Measurements from ENCODE around the gene H1-8.
A peak's percentile ranks its signal among the peaks of the same experiment; 100 is the strongest.

The H1-8 gene

GRCh38 chr3:129534428-129535027 is 8.4 kb upstream of the H1-8 start:
- H2AK5ac ChIP-seq (ENCODE audit: low read length) = peak overlapping the region; percentile 57
- peak overlapping the region; percentile 74 for H4K91ac ChIP-seq (ENCODE audit: low read depth, low read length)
- peak in 1 of 2 donors; percentile 13 for DNase-seq
- no peak overlapping the region for H3K9ac ChIP-seq (ENCODE audit: low read length)
- H3K27me3 ChIP-seq (ENCODE audit: insufficient read depth, low read length) = no peaks in the 10 kb centered on the region
- H3K18ac ChIP-seq (ENCODE audit: low read length) = peak overlapping the region; percentile 55
- no peak overlapping the region for H3K27ac ChIP-seq (ENCODE audit: low read depth, low read length)
- peak overlapping the region; percentile 34 for H3K14ac ChIP-seq (ENCODE audit: low read length)
- WGBS (ENCODE audit: extremely low coverage, insufficient coverage, insufficient read length) = no CpG with 5 or more reads among the region's 4 CpGs
- H3K4me1 ChIP-seq (ENCODE audit: control insufficient read depth in 1 of 2, insufficient read depth in 2 of 2, low read length in 2 of 2) = peaks cover 20 to 28% of the 10 kb centered on the region in 2 experiments
- H3K4me3 ChIP-seq (ENCODE audit: low read depth, low read length) = no peak overlapping the region
- H3K23ac ChIP-seq (ENCODE audit: low read length) = no peak overlapping the region
- H2BK5ac ChIP-seq (ENCODE audit: low read depth, low read length, poor library complexity) = peak overlapping the region; percentile 67
- H3K4ac ChIP-seq (ENCODE audit: low read depth, low read length) = no peak overlapping the region
- peaks cover 17% of the 10 kb centered on the region for H3K79me1 ChIP-seq (ENCODE audit: low read length)
- peak overlapping the region; percentile 33 for H2BK12ac ChIP-seq (ENCODE audit: low read length)
- H2AFZ ChIP-seq (ENCODE audit: insufficient read depth, low read length, poor library complexity) = no peak overlapping the region
- H4K12ac ChIP-seq (ENCODE audit: low read depth, low read length) = peak overlapping the region; percentile 25
- H3K9me3 ChIP-seq (ENCODE audit: insufficient read depth, low read depth, low read length) = peaks cover 3% of the 10 kb centered on the region
- H3K79me2 ChIP-seq (ENCODE audit: control insufficient read depth, insufficient read depth, low read length, poor library complexity) = no peaks in the 10 kb centered on the region
- no peak overlapping the region for H3K4me2 ChIP-seq (ENCODE audit: low read length)
- H3K36me3 ChIP-seq (ENCODE audit: control insufficient read depth in 1 of 2, insufficient read depth in 2 of 2, low read length in 2 of 2) = no peaks in the 10 kb centered on the region
- peak overlapping the region; percentile 36 for H4K8ac ChIP-seq (ENCODE audit: low read depth, low read length)
- peak overlapping the region; percentile 76 for H2BK120ac ChIP-seq (ENCODE audit: insufficient read depth, low read length, poor library complexity)

- Histone ChIP-seq H3K79me1 (ENCODE audit: low read length) (peaks cover 19% of the 10 kb centered on the region), H3K4me2 (ENCODE audit: low read length) (no peak overlapping the region), H4K12ac (ENCODE audit: low read depth, low read length) (no peak overlapping the region), H3K27ac (ENCODE audit: low read depth, low read length) (no peak overlapping the region), H4K91ac (ENCODE audit: low read depth, low read length) (peak overlapping the region; percentile 74), H3K18ac (ENCODE audit: low read length) (no peak overlapping the region), H2BK5ac (ENCODE audit: low read depth, low read length, poor library complexity) (peak overlapping the region; percentile 37), H3K4me3 (ENCODE audit: low read depth, low read length) (no peak overlapping the region), H2BK12ac (ENCODE audit: low read length) (peak overlapping the region; percentile 13), H3K27me3 (ENCODE audit: insufficient read depth, low read length) (no peaks in the 10 kb centered on the region), H3K4me1 (ENCODE audit: control insufficient read depth in 1 of 2, insufficient read depth in 2 of 2, low read length in 2 of 2) (peaks cover 16 to 25% of the 10 kb centered on the region in 2 experiments), H3K23ac (ENCODE audit: low read length) (no peak overlapping the region), H3K14ac (ENCODE audit: low read length) (no peak overlapping the region), H3K36me3 (ENCODE audit: control insufficient read depth in 1 of 2, insufficient read depth in 2 of 2, low read length in 2 of 2) (no peaks in the 10 kb centered on the region), H2BK120ac (ENCODE audit: insufficient read depth, low read length, poor library complexity) (peak overlapping the region; percentile 44), H3K9me3 (ENCODE audit: insufficient read depth, low read depth, low read length) (peaks cover 3% of the 10 kb centered on the region), H4K8ac (ENCODE audit: low read depth, low read length) (no peak overlapping the region), H2AK5ac (ENCODE audit: low read length) (no peak overlapping the region), H3K9ac (ENCODE audit: low read length) (no peak overlapping the region), H3K79me2 (ENCODE audit: control insufficient read depth, insufficient read depth, low read length, poor library complexity) (no peaks in the 10 kb centered on the region), H3K4ac (ENCODE audit: low read depth, low read length) (no peak overlapping the region), H2AFZ (ENCODE audit: insufficient read depth, low read length, poor library complexity) (no peak overlapping the region)
- no CpG with 5 or more reads among the region's 1 CpG for WGBS (ENCODE audit: extremely low coverage, insufficient coverage, insufficient read length)
- peak in 1 of 2 donors; percentile 32 for DNase-seq
Observed at GRCh38 chr3:129535075-129535474, 7.9 kb upstream of the H1-8 start.

- H3K27me3 ChIP-seq (ENCODE audit: insufficient read depth, low read length) = no peaks in the 10 kb centered on the region
- H3K18ac ChIP-seq (ENCODE audit: low read length) = no peak overlapping the region
- no peaks in the 10 kb centered on the region for H3K36me3 ChIP-seq (ENCODE audit: control insufficient read depth in 1 of 2, insufficient read depth in 2 of 2, low read length in 2 of 2)
- no peak overlapping the region for H4K8ac ChIP-seq (ENCODE audit: low read depth, low read length)
- H2AFZ ChIP-seq (ENCODE audit: insufficient read depth, low read length, poor library complexity) = no peak overlapping the region
- no peak overlapping the region for H3K4me2 ChIP-seq (ENCODE audit: low read length)
- no CpG with 5 or more reads among the region's 2 CpGs for WGBS (ENCODE audit: extremely low coverage, insufficient coverage, insufficient read length)
- H3K79me1 ChIP-seq (ENCODE audit: low read length) = peaks cover 16% of the 10 kb centered on the region
- H3K9me3 ChIP-seq (ENCODE audit: insufficient read depth, low read depth, low read length) = no peaks in the 10 kb centered on the region
- no peak overlapping the region for H2BK5ac ChIP-seq (ENCODE audit: low read depth, low read length, poor library complexity)
- H4K91ac ChIP-seq (ENCODE audit: low read depth, low read length) = no peak overlapping the region
- H3K79me2 ChIP-seq (ENCODE audit: control insufficient read depth, insufficient read depth, low read length, poor library complexity) = no peaks in the 10 kb centered on the region
- no peak for DNase-seq
- no peak overlapping the region for H3K4ac ChIP-seq (ENCODE audit: low read depth, low read length)
- H2BK12ac ChIP-seq (ENCODE audit: low read length) = peak overlapping the region; percentile 23
- H3K23ac ChIP-seq (ENCODE audit: low read length) = no peak overlapping the region
- H2BK120ac ChIP-seq (ENCODE audit: insufficient read depth, low read length, poor library complexity) = no peak overlapping the region
- no peak overlapping the region for H3K4me3 ChIP-seq (ENCODE audit: low read depth, low read length)
- H4K12ac ChIP-seq (ENCODE audit: low read depth, low read length) = no peak overlapping the region
- H3K4me1 ChIP-seq (ENCODE audit: control insufficient read depth in 1 of 2, insufficient read depth in 2 of 2, low read length in 2 of 2) = peaks cover 12 to 17% of the 10 kb centered on the region in 2 experiments
- H2AK5ac ChIP-seq (ENCODE audit: low read length) = no peak overlapping the region
- no peak overlapping the region for H3K14ac ChIP-seq (ENCODE audit: low read length)
- no peak overlapping the region for H3K9ac ChIP-seq (ENCODE audit: low read length)
- H3K27ac ChIP-seq (ENCODE audit: low read depth, low read length) = no peak overlapping the region
Observed at GRCh38 chr3:129536374-129536667, 6.7 kb upstream of the H1-8 start.

- Histone ChIP-seq H4K91ac (ENCODE audit: low read depth, low read length) (no peak overlapping the region), H3K14ac (ENCODE audit: low read length) (no peak overlapping the region), H3K27me3 (ENCODE audit: insufficient read depth, low read length) (no peaks in the 10 kb centered on the region), H3K79me2 (ENCODE audit: control insufficient read depth, insufficient read depth, low read length, poor library complexity) (no peaks in the 10 kb centered on the region), H3K4me1 (ENCODE audit: control insufficient read depth in 1 of 2, insufficient read depth in 2 of 2, low read length in 2 of 2) (peaks cover 12 to 17% of the 10 kb centered on the region in 2 experiments), H3K23ac (ENCODE audit: low read length) (no peak overlapping the region), H3K4me2 (ENCODE audit: low read length) (no peak overlapping the region), H3K4ac (ENCODE audit: low read depth, low read length) (no peak overlapping the region), H3K9me3 (ENCODE audit: insufficient read depth, low read depth, low read length) (no peaks in the 10 kb centered on the region), H2AK5ac (ENCODE audit: low read length) (no peak overlapping the region), H2BK5ac (ENCODE audit: low read depth, low read length, poor library complexity) (no peak overlapping the region), H3K9ac (ENCODE audit: low read length) (no peak overlapping the region), H3K4me3 (ENCODE audit: low read depth, low read length) (no peak overlapping the region), H2BK12ac (ENCODE audit: low read length) (no peak overlapping the region), H2AFZ (ENCODE audit: insufficient read depth, low read length, poor library complexity) (no peak overlapping the region), H3K79me1 (ENCODE audit: low read length) (peaks cover 16% of the 10 kb centered on the region), H3K18ac (ENCODE audit: low read length) (no peak overlapping the region), H3K27ac (ENCODE audit: low read depth, low read length) (no peak overlapping the region), H3K36me3 (ENCODE audit: control insufficient read depth in 1 of 2, insufficient read depth in 2 of 2, low read length in 2 of 2) (no peaks in the 10 kb centered on the region), H4K8ac (ENCODE audit: low read depth, low read length) (no peak overlapping the region), H4K12ac (ENCODE audit: low read depth, low read length) (no peak overlapping the region), H2BK120ac (ENCODE audit: insufficient read depth, low read length, poor library complexity) (no peak overlapping the region)
- no peak for DNase-seq
- WGBS (ENCODE audit: extremely low coverage, insufficient coverage, insufficient read length) = no CpG with 5 or more reads among the region's 3 CpGs
Observed at GRCh38 chr3:129536804-129537203, 6.2 kb upstream of the H1-8 start.
